ENCODE measurements around the gene USP32. TPM values are rescaled to one million over a fixed set of nuclear protein-coding genes. Genes with fewer than 3 reads are reported as not detected.

USP32 gene
- total and polyA plus RNA-seq, 7 donors, result 19.5 to 64.9 (median 38.6) TPM

- ATAC-seq (peak in 1 of 4 donors; percentile 32), DNase-seq (no peak)
- H3K27me3 ChIP-seq (ENCODE audit: insufficient read depth in 3 of 3, low read length in 2 of 3), result no peaks in the 10 kb centered on the region
- TF ChIP-seq CTCF (IDR thresholded peaks at IDR 0.05), result no peak
- no peak overlapping the region for H3K27ac ChIP-seq
- H3K4me3 ChIP-seq, result no peak overlapping the region
- 82 to 92% (median 83%) methylated on average over 4 of the region's 4 CpGs for WGBS, 3 donors
- intact Hi-C loops (cut with DNase I), result no loop called here
- no peaks in the 10 kb centered on the region for H3K9me3 ChIP-seq
- peaks cover 0 to 3% of the 10 kb centered on the region in 2 donors for H3K36me3 ChIP-seq (ENCODE audit: insufficient read depth in 1 of 2, low read depth in 1 of 2)
- peaks cover 4% of the 10 kb centered on the region for H3K4me1 ChIP-seq
Observed at GRCh38 chr17:60371818-60372510, 20.0 kb downstream of the USP32 start.

- Histone ChIP-seq H3K9me3 (no peaks in the 10 kb centered on the region), H3K36me3 (ENCODE audit: insufficient read depth in 1 of 2, low read depth in 1 of 2) (peaks cover 0 to 1% of the 10 kb centered on the region in 2 donors), H3K4me1 (peaks cover 4% of the 10 kb centered on the region), H3K27ac (no peak overlapping the region), H3K4me3 (no peak overlapping the region), H3K27me3 (ENCODE audit: insufficient read depth in 3 of 3, low read length in 2 of 3) (no peaks in the 10 kb centered on the region)
- TF ChIP-seq CTCF (IDR thresholded peaks at IDR 0.05), result no peak
- intact Hi-C loops (cut with DNase I), result no loop called here
- WGBS, 3 donors, result 95 to 97% (median 95%) methylated on average over 3 of the region's 3 CpGs
- no peak for DNase-seq
- ATAC-seq, result no peak
Observed at GRCh38 chr17:60371416-60371815, 20.5 kb downstream of the USP32 start.

- no peaks in the 10 kb centered on the region for H3K9me3 ChIP-seq
- DNase-seq (no peak), ATAC-seq (no peak)
- WGBS, 3 donors, result 96 to 98% (median 96%) methylated on average over 2 of the region's 2 CpGs
- peaks cover 4% of the 10 kb centered on the region for H3K4me1 ChIP-seq
- H3K4me3 ChIP-seq, result no peak overlapping the region
- H3K36me3 ChIP-seq (ENCODE audit: insufficient read depth in 1 of 2, low read depth in 1 of 2), result no peaks in the 10 kb centered on the region
- no peaks in the 10 kb centered on the region for H3K27me3 ChIP-seq (ENCODE audit: insufficient read depth in 3 of 3, low read length in 2 of 3)
- intact Hi-C loops (cut with DNase I), result no loop called here
- no peak for TF ChIP-seq CTCF (IDR thresholded peaks at IDR 0.05)
- H3K27ac ChIP-seq, result no peak overlapping the region
Observed at GRCh38 chr17:60369727-60370126, 22.2 kb downstream of the USP32 start.

- WGBS, 3 donors, result 95 to 99% (median 97%) methylated on average over 3 of the region's 3 CpGs
- no peaks in the 10 kb centered on the region for H3K9me3 ChIP-seq
- no peaks in the 10 kb centered on the region for H3K27me3 ChIP-seq (ENCODE audit: insufficient read depth in 3 of 3, low read length in 2 of 3)
- intact Hi-C loops (cut with DNase I), result no loop called here
- H3K4me3 ChIP-seq, result no peak overlapping the region
- no peaks in the 10 kb centered on the region for H3K36me3 ChIP-seq (ENCODE audit: insufficient read depth in 1 of 2, low read depth in 1 of 2)
- no peaks in the 10 kb centered on the region for H3K4me1 ChIP-seq
- TF ChIP-seq CTCF (IDR thresholded peaks at IDR 0.05), result no peak
- H3K27ac ChIP-seq, result no peak overlapping the region
- DNase-seq (no peak), ATAC-seq (no peak)
Observed at GRCh38 chr17:60363700-60364405, 28.1 kb downstream of the USP32 start.
